ENCODE measurements around the gene SAP30L. TPM values are rescaled to one million over a fixed set of nuclear protein-coding genes. Genes with fewer than 3 reads are reported as not detected.

The SAP30L gene
- total and polyA plus RNA-seq, 12 donors = 14.4 to 38.3 (median 33.8) TPM

GRCh38 chr5:154406231-154406630 lies 39.6 kb upstream of the SAP30L start:
- H3K4me3 ChIP-seq = no peak overlapping the region
- ATAC-seq (no peak), DNase-seq (no peak)
- H3K27ac ChIP-seq = no peak overlapping the region
- TF ChIP-seq CTCF (IDR thresholded peaks at IDR 0.05) = no peak
- H3K4me1 ChIP-seq = peaks cover 0 to 13% (median 9%) of the 10 kb centered on the region in 9 donors
- H3K27me3 ChIP-seq = no peaks in the 10 kb centered on the region
- intact Hi-C loops (cut with DNase I) = loop anchor here in 9 of 10 donors (5.0 to 10.0 kb wide), 7 partner anchors 209 to 434 kb away; partner anchors contain the start of gene GALNT10 (in 2 of the 9)
- H3K9me3 ChIP-seq = no peaks in the 10 kb centered on the region
- H3K36me3 ChIP-seq = peaks cover 0 to 32% (median 0%) of the 10 kb centered on the region in 9 donors
- WGBS, 2 donors = 97 to 98% methylated on average over 8 of the region's 8 CpGs

- 95 to 97% methylated on average over 4 of the region's 4 CpGs for WGBS, 2 donors
- Histone ChIP-seq H3K36me3 (peaks cover 0 to 38% (median 0%) of the 10 kb centered on the region in 9 donors), H3K4me3 (no peak overlapping the region), H3K4me1 (peaks cover 0 to 13% (median 9%) of the 10 kb centered on the region in 9 donors), H3K9me3 (no peaks in the 10 kb centered on the region), H3K27me3 (no peaks in the 10 kb centered on the region), H3K27ac (no peak overlapping the region)
- intact Hi-C loops (cut with DNase I) = loop anchor here in 9 of 10 donors (5.0 to 10.0 kb wide), 7 partner anchors 210 to 435 kb away; partner anchors contain the start of gene GALNT10 (in 2 of the 9)
- TF ChIP-seq CTCF (IDR thresholded peaks at IDR 0.05) = no peak
- ATAC-seq = no peak
- no peak for DNase-seq
These were observed 39.0 kb upstream of the SAP30L start for GRCh38 chr5:154406826-154407225.

- Histone ChIP-seq H3K27ac (no peak overlapping the region), H3K4me1 (peaks cover 0 to 13% (median 9%) of the 10 kb centered on the region in 9 donors), H3K4me3 (no peak overlapping the region), H3K36me3 (peaks cover 0 to 49% (median 0%) of the 10 kb centered on the region in 9 donors), H3K9me3 (no peaks in the 10 kb centered on the region), H3K27me3 (no peaks in the 10 kb centered on the region)
- TF ChIP-seq CTCF (IDR thresholded peaks at IDR 0.05) = no peak
- DNase-seq (no peak), ATAC-seq (no peak)
- WGBS, 2 donors = 89 to 90% methylated on average over 6 of the region's 6 CpGs
- intact Hi-C loops (cut with DNase I) = loop anchor here in 9 of 10 donors (5.0 to 10.0 kb wide), 7 partner anchors 212 to 437 kb away; partner anchors contain the start of gene GALNT10 (in 2 of the 9)
These were observed 37.0 kb upstream of the SAP30L start for GRCh38 chr5:154408811-154409210.

- Histone ChIP-seq H3K27me3 (no peaks in the 10 kb centered on the region), H3K4me3 (no peak overlapping the region), H3K9me3 (no peaks in the 10 kb centered on the region), H3K27ac (no peak overlapping the region), H3K36me3 (peaks cover 0 to 55% (median 0%) of the 10 kb centered on the region in 9 donors), H3K4me1 (peaks cover 0 to 12% (median 9%) of the 10 kb centered on the region in 9 donors)
- no peak for TF ChIP-seq CTCF (IDR thresholded peaks at IDR 0.05)
- intact Hi-C loops (cut with DNase I) = loop anchor here in 9 of 10 donors (5.0 to 10.0 kb wide), 7 partner anchors 212 to 437 kb away; partner anchors contain the start of gene GALNT10 (in 2 of the 9)
- WGBS, 2 donors = 91 to 94% methylated on average over 15 of the region's 15 CpGs
- ATAC-seq (no peak), DNase-seq (no peak)
These were observed 36.5 kb upstream of the SAP30L start for GRCh38 chr5:154409230-154409840.
